AG09309 (cell line): ENCODE measurements around the gene HOXC9.

Experiments used
- DNase-seq: peaks from one replicate; pipeline ENCODE4 v3.0.0-alpha.2; 2010; ENCODE audit warnings: low read depth
- H3K4me3 ChIP-seq: 2 replicates; pipeline ENCODE4 v1.5.1; 2011; ENCODE audit warnings: mild to moderate bottlenecking, low read depth, low read length, moderate library complexity; ENCODE audit not compliant: control insufficient read depth
- TF ChIP-seq, protein P1 (sequence below): IDR thresholded peaks from 2 replicates; pipeline ENCODE4 v1.5.1; 2011; ENCODE audit warnings: mild to moderate bottlenecking, low read depth, low read length, inconsistent platforms; ENCODE audit not compliant: insufficient read depth, control insufficient read depth; ENCODE audit errors: missing control alignments

Gene HOXC9

DNA sequence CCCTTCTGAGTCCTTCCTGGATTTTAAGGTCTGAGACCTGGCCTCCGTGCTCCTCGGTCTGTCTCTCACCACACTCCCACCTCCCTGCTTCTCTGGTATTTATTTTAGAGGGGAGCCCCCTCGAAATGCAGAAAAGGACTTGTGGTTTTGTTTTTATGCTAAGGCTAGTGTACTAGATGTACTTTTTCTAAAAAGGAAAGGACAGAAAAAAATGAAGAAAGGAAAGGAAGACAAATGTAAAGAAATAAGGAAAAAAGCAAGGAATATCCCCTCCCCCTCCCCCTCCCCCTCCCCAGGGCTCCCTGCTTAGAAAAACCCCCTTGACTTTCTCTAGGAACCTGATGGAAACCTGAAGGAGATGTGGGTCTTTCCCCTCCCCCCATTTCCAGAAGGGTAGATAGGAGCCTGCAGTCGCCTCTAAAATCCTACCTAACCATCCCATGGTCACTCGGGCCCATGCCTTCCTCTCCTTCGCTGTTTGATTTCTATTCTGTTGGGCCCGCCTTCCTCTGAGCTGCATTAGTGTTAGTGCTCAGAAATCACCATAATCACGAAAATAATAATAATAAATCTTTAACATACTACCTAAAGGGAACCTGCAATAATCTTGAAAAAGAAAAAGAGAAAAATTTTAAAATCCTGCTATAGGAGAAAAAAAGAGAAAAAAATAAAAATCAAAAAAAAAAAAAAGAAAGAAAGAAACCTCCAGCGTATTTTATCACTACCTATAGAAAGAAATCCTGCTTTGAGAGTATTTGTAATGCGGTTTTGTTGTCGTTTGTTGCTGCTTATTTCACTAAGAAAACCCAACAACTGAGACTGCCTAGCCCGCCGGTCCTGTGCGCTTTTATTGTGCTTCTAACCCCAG lies 11.9 kb downstream of the HOXC9 start:
- TF ChIP-seq, protein P1, sequence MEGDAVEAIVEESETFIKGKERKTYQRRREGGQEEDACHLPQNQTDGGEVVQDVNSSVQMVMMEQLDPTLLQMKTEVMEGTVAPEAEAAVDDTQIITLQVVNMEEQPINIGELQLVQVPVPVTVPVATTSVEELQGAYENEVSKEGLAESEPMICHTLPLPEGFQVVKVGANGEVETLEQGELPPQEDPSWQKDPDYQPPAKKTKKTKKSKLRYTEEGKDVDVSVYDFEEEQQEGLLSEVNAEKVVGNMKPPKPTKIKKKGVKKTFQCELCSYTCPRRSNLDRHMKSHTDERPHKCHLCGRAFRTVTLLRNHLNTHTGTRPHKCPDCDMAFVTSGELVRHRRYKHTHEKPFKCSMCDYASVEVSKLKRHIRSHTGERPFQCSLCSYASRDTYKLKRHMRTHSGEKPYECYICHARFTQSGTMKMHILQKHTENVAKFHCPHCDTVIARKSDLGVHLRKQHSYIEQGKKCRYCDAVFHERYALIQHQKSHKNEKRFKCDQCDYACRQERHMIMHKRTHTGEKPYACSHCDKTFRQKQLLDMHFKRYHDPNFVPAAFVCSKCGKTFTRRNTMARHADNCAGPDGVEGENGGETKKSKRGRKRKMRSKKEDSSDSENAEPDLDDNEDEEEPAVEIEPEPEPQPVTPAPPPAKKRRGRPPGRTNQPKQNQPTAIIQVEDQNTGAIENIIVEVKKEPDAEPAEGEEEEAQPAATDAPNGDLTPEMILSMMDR: no peak
- H3K4me3 ChIP-seq: no peak overlapping the region
- no peak for DNase-seq

DNA sequence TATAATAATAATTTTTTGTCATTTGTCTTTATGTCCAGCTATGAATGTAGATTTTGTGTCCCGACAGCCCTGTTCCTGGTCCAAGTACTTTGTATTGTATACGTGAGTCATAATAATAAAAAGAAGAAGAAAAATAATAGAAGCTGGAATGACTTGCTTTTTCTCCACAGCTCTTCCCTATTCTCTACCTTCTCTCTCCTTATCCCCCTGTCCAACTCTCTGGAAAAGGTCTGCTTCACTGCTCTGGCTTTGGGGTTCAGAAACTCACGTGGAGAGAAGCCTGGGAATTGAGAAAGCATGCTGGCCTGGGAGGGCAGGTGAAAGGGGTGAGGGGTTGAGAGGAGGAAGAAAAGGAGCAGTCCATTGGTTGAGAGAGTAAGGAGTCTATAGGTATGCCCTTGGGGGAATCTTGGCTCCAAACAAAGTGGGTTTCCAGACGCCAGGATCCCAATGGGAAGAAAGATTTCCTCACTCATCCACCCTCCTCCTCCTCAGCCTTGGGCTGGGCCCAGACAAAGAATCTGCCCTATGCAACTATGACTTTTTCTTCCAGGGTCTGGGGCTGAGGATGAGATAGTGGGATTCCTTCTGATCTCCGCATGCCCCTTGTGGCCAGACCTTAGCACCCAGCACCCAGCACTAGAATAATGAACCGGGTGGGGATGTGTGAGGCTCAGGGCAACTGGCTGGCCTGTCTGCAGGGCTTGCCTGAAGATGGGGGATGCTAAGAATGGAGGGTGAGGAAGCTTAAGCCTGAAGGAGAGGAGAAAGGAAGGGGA lies 12.9 kb downstream of the HOXC9 start:
- TF ChIP-seq, protein P1: no peak
- DNase-seq: no peak

DNA sequence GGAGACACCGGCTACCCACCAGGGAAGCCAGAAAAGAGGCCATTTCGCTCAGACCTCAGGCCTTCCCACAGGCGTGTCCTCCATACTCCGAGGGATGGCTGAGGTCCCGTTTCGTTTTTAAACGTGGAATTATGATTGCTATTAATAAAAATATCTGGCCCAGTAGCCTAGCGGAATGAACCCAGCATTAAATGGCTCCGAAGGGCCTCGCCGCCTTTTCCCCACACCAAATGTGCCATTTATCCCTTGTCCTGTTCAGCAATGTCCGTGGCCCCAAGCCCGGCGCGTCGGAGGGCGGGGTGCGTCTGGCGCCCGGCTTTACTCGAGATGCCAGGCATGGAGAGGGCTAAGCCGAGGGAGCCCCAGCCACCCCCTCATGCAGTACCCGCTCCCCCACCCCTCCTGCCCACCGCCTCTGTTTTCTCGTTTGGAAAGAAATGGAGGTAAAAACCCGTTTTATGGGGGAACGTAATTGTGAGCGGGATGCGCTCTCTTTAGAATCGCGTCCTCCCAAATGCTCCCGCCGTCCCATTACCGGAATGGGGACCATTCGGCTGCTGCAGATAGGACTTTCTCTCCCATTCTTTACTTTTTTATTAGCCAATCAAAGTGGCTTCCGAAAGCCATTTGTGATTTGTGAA lies 14.5 kb downstream of the HOXC9 start:
- H3K4me3 ChIP-seq: no peak overlapping the region
- DNase-seq: no peak
- TF ChIP-seq, protein P1: no peak

More for the DNA sequence above, 12.9 kb downstream of the HOXC9 start:
- no peak overlapping the region for H3K4me3 ChIP-seq

DNA sequence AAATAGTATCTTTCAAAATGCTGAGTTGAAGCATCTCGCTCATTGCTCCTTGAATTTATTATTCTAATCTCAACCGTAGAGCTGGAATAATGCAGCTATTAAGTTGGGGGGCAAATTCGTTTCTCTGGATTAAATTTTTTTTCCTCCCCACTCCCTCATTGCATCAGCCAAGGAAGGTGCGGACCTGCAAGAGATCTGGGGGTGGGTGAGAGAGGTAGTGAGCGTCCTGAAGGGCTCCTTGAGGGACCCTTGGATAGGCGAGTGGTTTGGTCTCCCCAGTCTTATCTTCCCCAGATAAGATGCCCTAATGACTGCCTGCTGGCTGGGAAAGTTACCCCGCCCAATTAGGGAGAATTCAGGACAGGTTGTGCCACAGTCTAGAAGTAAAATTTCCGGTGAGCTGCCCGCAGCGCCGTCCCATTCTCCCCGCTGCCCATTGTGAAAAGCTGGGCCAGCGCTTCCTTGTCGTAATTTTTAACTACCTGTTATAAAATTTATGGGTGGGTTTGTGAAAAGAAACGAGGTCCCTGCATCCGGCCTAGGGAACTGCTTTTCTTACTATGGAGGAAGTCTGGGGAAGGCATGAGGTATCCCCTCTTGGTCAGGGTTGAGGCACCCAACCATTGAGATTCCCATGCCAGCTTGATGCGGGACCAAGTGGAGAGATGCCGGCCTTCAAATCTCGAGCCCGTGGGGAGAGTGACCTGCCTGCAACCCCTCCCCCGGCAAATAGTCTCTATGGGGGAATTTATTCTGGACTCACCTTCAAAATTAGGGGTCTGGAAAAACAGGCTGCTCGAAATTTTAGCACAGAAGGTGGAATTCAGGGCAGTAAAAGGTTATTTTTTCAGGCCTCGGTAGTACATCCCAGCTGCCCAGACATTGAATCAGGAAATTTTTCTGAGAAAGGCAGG lies 15.3 kb downstream of the HOXC9 start:
- no peak overlapping the region for H3K4me3 ChIP-seq
- TF ChIP-seq, protein P1: no peak
- DNase-seq: no peak

DNA sequence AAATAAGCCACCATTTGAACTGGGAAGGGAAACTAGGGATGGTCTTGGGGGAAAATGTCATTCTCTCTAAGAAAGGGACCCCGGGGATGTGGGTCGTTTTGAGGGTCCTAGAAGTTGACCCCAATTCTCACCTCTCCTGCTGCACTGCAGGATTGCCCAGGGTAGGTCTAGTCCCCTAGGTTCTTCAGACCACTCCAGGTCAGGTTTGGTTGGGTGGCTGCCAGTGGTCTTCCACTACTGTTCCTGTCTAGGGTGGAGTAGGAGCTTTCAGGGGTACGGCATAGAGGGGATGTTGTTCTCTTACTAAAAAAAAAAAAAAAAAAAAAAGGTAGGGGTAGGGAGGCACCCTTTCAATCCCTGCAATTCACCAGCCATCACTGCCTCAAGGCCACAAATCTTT lies 16.1 kb downstream of the HOXC9 start:
- no peak for DNase-seq
- H3K4me3 ChIP-seq: peak overlapping the region; percentile 77

More for the DNA sequence above, 16.1 kb downstream of the HOXC9 start:
- TF ChIP-seq, protein P1: no peak
